ENCODE data around the gene VCL.
"Not testable (repeated sequence)": the region's sequence is repeated elsewhere in the genome, so short reads cannot be mapped to it uniquely, and the experiment has no call there.

Gene VCL

DNA sequence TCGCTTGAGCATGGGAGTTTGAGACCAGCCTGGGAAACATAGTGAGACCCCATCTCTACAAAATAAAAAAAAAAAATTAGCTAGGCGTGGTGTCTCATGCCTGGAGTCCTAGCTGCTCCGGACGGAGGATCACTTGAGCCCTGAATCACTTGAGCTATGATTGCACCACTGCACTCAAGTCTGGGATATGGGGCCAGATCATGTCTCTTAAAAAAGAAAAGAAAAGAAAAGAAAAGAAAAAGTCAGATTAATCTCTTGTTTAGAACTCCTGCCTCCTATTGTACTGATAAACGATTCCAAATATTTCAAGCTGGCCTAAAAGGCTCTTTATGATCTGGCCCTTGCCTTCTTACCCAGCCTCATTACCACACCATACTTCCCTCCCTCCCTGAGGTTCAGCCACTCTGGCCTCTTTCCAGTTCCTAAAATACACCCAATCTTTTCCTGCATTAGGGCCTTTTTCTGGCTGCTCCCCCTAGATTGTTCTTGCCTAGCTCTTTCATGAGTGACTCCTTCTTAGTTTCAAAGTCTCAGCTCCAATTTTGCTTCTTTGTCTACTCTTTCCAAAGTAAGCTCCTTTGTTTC lies 41.7 kb downstream of the VCL start:
- no peak for DNase-seq (ENCODE audit: low read depth in 2 of 2)

DNA sequence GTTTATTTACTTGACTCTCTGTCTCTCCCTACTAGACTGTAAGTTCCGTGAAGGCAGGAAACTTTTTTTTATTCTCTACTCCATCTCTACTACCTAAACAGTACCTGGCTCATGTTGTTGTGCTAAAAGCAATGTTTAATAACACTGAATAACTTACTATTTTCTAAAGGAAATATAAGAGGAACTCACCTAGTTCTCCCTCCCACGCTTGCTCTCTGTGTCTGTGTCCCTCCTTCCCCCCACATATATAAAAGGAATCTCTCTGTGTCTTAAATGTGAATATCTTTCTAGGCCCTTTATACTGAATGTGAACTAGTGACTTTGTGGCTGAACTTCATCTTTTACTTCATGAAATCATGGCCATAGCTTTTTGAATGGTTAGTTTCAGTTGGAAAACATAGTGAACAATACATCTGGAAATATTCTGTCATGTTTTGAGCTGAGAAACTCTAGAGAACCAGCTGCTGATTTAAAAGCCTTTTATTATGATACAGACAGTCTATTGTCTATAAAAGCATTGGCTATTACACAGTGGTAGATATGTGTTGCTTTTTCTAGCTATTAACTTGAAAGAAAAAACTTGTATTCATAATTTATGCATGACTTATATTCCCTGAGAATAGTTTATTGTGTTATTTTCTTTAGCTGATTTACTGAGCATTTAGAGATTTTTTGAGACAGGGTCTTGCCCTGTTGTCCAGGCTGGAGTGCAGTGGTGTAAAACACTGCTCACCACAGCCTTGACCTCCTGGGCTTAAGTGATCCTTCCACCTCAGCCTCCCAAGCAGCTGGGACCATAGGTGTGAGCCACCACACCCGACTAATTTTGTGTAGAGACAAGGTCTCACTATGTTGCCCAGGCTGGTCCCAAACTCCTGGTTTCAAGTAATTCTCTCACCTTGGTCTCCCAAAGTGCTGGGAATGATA lies 42.5 kb downstream of the VCL start:
- DNase-seq (ENCODE audit: low read depth in 2 of 2): no peak

DNA sequence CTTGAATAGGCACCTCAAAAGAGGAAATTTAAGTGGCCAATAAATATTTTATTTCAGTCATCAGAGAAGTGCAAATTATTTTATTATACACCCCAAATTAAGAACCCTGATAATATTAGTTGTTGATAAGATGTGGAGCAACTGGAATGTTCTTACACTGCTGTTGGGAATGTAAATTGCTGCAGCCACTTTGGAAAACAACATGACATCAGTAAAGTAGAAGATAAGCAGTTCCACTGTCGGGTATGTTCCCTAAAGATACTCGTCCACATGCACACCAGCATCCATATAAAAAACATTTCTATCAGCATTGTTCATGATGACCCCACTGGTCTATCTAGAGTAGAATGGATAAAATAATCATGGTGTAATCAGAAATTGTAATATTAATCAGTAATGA lies 46.5 kb downstream of the VCL start:
- DNase-seq (ENCODE audit: low read depth in 2 of 2): no peak

DNA sequence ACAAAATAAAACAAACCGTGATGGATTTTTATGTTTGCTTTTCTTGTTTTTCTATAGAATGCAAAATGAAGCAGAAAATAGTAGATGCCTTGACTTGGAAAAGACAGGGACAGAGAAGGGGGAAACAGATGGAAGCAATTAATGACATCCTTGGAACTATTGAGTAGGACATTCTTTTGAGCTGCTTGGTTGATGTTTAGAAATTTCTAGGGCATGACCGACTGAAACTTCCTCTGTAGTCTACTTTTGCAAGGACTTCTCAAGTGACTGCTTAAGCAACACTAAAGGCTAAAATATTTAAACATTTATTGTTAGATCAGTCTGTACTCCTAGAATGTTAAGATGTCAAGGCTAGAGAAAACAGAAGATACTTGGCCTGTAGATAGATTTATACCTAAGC lies 49.4 kb downstream of the VCL start:
- no peak for DNase-seq (ENCODE audit: low read depth in 2 of 2)

DNA sequence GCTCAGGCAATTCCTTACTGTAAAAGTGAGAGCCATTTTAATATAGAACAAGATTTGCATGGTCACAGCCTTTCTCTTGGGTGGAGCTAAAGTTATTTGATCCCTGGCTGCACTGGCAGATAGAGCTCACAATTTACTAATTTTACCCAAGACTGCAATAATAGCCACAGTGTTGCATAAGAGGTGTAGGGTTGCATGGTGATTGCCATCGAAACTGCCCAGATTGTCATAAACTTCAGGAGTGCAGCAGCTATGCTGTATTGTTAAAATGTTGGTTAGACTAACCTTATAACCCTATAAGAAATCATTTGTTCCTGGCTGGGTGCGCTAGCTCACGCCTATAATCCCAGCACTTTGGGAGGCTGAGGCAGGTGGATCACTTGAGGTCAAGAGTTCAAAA lies 50.0 kb downstream of the VCL start:
- DNase-seq (ENCODE audit: low read depth in 2 of 2): no peak

- DNase-seq (ENCODE audit: low read depth in 2 of 2): no peak
These were observed 50.5 kb downstream of the VCL start for GRCh38 chr10:74048433-74048832.

DNA sequence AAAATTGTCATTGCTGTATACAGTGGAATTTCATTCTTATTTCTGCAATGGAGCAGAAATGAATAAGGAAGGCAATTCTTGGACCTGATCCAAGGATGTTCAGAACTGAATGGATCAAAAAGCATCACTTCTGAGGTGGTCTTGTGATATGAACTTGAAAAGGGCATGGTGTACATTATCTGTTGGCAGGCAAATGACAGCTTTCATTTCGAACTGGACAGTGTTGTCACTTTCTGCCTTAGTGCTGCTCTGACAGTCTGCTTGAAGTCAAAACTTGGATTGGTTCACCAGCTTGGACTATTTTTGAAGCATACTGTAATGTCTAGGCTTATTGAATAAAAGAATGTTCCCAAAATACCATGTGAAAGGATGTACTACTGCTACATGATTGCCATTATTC lies 52.0 kb downstream of the VCL start:
- DNase-seq (ENCODE audit: low read depth in 2 of 2): no peak

- DNase-seq (ENCODE audit: low read depth in 2 of 2): no peak
These were observed 52.7 kb downstream of the VCL start for GRCh38 chr10:74050653-74051052.

GRCh38 chr10:74051736-74052342 lies 53.9 kb downstream of the VCL start:
- DNase-seq (ENCODE audit: low read depth in 2 of 2): no peak

- no peak for DNase-seq (ENCODE audit: low read depth in 2 of 2)
These were observed 55.1 kb downstream of the VCL start for GRCh38 chr10:74052994-74053393.

GRCh38 chr10:74055383-74056049 lies 57.6 kb downstream of the VCL start:
- no peak for DNase-seq (ENCODE audit: low read depth in 2 of 2)

DNA sequence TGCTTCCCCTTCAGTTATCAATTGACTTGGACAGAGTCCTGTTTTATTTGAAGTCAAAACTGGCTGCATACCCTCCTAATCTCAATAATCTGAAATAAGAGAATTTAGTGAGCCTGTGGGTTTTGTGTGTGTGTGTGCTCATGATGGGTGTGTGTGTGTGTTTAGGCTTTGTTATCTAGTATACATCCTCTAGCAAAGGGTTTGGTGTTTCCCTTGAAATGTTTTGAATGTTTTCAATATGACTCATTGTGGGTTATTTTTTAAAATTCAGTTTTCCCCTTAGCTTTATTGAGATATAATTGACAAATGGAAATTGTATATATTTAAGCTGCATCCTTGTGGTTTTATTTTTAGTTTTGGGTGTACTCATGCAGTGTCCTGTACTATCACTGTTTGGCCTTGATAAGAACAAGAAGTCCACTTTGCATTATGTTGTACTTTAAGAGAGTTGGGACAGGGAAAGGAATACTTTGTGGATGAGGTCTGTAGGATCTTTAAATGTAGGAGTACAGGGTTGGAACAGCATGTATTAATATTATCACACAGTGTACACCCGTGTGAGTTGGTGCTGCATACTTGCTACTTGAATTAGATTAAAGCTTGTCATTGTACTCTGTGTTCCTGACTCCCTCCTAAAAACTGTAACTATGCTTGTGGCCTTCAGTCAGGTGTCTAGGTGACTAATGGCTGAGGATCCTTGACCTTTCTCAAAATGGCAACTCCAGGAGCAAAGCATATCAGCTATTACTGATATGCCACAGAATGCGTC lies 58.3 kb downstream of the VCL start:
- DNase-seq (ENCODE audit: low read depth in 2 of 2): no peak

- no peak for DNase-seq (ENCODE audit: low read depth in 2 of 2)
These were observed 60.2 kb downstream of the VCL start for GRCh38 chr10:74058071-74058470.

DNA sequence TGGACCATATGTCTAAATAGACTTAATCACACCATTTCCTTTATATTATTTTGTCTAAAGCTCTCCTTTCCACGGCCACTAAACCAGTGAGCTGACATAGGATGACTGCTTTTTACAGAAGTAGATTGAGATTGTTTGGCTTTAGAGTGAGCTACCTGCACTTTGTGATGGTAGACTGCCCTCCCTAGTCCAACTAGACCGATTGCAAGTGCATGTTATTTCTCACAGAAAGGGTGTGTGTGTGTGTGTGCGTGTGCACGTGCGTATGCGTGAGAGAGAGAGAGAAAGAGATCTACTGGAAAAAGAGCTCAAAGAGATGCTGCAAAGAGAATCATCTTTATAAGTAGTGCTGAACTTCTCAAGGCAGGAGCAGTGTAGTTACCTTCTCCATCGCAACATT lies 60.7 kb downstream of the VCL start:
- no peak for DNase-seq (ENCODE audit: low read depth in 2 of 2)

- no peak for DNase-seq (ENCODE audit: low read depth in 2 of 2)
These were observed 63.2 kb downstream of the VCL start for GRCh38 chr10:74061104-74061503.

DNA sequence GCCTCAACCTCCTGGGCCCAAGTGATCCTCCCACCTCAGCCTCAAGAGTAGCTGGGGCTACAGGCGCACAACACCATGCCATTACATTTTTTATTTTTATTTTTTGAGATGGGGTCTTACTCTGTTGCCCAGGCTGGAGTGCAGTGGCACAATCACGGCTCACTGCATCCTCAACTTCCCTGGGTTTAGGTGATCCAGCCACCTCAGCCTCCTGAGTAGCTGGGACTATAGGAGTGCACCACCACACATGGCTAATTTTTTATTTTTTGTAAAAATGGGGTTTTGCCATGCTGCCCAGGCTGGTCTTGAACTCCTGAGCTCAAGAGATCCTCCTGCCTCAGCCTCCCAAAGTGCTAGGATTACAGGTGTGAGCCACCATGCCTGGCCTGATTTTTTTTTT lies 64.1 kb downstream of the VCL start:
- DNase-seq (ENCODE audit: low read depth in 2 of 2): not testable (repeated sequence)

GRCh38 chr10:74063256-74063655 lies 65.3 kb downstream of the VCL start:
- DNase-seq (ENCODE audit: low read depth in 2 of 2): no peak

- DNase-seq (ENCODE audit: low read depth in 2 of 2): no peak
These were observed 69.7 kb downstream of the VCL start for GRCh38 chr10:74067373-74068352.

DNA sequence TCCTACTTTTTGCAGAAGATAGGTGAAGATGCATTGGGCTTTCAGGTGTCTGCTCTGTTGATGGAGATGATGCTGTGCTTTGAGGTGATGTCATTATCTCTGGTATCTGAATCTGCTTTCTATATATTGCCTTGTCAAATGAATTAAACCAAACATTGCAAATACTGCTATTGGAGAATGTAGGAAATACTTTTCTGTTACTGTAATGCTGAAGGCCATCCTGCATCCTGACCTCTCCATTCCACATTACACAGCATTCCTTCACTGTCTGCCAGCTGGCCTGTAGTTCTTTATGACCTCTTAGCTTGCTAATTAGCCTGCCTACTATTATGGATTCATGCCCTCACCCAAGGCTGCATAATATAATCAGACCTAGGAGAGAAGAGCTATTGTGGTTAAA lies 73.2 kb downstream of the VCL start:
- DNase-seq (ENCODE audit: low read depth in 2 of 2): no peak

DNA sequence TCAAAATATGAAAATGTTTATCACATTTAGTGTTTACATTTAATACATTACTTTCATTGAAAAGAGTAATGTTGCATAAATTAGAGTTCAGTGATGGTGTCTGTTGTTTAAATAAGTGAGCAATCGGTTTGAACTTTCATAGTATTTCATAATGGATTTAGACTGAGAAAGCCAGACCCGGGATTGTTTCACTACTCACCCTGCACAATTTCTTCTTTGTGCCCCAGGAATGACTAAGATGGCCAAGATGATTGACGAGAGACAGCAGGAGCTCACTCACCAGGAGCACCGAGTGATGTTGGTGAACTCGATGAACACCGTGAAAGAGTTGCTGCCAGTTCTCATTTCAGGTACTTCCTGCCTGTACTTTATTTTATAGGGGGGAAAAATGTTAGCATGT lies 74.6 kb downstream of the VCL start:
- DNase-seq (ENCODE audit: low read depth in 2 of 2): no peak

GRCh38 chr10:74075906-74076305 lies 78.0 kb downstream of the VCL start:
- no peak for DNase-seq (ENCODE audit: low read depth in 2 of 2)

Data from activated CD8-positive, alpha-beta memory T cell treated with anti-CD3 and anti-CD28 coated beads for 4 hours (primary cell).